Right lung (tissue), 5 donors: Measurements from ENCODE around the gene GJA1. TPM values are rescaled to one million over a fixed set of nuclear protein-coding genes. Genes with fewer than 3 reads are reported as not detected.

Source experiments
- DNase-seq, 2 donors: peaks; one replicate each; pipeline ENCODE4 v3.0.0-alpha.2; 2013
- polyA plus RNA-seq, 5 donors: library from polyadenylated mRNA; unstranded; fragments of 120-200 nt; gene quantifications; one replicate each; pipeline versions ENCODE4 v1.2.1 to v1.2.3, GENCODE V29; 2013; ENCODE audit warnings: inconsistent platforms in 1 of 5, low replicate concordance in 1 of 5; ENCODE audit not compliant: insufficient read length in 5 of 5, insufficient read depth in 1 of 5

GJA1 gene
- polyA plus RNA-seq, 5 donors = 95.5 to 138 (median 122) TPM

DNA sequence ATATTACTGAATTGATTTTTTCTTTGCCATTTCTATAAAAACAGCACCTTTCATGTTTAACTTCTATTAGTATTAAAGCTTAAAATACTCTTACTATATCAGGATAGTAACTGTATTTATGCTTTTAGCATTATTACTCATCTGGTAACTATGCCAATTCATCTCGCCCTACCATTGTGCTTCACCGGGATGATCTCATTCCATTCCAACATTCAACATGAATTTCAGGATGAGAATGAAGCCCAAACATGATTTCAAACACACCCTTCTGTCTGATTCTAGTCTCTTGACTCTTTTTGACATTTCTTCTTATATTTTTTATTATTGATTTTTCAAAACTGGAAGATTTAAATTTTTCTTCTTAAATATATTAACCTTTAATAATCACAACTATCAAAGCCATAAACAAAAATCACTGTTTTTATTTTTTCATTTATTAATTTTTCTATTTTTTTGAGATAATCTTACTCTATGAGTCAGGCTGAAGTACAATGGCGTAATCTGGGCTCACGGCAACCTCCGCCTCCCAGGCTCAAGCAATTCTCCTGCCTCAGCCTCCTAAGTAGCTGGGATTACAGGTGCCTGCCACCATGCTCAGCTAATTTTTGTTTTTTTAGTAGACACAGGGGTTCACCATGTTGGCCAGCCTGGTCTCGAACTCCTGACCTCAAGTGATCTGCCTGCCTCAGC is 46.7 kb downstream of the GJA1 start:
- no peak for DNase-seq

DNA sequence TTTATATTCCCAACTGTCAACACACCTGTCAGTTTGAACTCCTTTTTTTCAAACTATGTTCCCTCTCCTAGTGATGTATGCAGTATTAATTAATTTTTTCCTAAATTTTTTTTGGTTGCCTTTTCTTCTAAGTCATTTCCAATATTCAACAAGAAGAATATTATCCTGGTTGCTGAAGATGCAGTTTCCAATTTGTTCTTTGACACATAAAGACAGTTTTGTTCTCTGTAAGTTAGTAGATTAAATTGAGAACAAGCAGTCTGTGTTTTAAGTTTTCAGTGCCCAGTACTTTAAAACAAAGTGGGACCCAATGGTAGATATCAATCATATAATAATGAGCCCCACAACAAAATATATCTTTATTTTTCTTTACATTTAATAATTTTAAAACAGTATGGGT is 47.3 kb downstream of the GJA1 start:
- DNase-seq = no peak

DNA sequence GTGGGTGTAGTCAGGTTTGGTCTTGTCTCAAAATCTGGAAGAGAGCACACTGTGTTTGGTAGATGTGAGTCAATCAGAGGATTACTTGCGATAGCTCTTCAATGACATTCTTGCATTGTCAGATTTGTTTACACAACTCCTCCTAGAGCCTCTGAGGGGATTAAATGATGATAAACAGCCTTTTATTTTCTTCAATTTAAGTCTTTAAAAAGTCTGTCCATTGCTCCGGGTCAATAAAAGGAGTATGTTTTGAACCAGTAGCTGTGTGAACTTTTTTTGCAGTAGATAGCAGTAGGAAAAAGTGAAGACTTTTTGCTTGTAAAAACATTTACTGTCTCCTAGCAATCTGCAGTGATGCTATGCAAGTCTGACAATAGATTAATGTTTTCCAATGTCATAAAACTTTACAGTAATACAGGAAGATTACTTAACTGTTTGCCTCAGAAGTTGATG is 49.9 kb downstream of the GJA1 start:
- DNase-seq = no peak

DNA sequence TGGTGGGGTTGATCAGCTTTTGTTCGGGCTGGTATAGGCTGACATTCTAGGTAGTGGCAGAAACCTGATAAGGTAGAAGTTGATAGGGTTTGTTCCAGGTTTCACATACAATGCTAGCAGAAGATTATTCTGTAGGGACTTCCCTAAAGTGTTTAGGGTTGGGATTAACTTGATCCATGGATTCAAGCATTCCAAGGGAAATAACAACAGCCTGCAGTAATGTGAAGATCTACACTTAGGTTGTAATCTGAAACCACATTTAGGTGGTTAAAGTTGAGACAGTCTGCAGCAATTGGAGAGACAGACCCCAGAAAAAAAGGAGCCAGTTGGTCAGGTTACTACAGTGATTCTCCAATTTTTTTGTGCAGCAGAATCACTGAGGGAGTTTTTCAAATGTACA is 56.1 kb downstream of the GJA1 start:
- DNase-seq = no peak

DNA sequence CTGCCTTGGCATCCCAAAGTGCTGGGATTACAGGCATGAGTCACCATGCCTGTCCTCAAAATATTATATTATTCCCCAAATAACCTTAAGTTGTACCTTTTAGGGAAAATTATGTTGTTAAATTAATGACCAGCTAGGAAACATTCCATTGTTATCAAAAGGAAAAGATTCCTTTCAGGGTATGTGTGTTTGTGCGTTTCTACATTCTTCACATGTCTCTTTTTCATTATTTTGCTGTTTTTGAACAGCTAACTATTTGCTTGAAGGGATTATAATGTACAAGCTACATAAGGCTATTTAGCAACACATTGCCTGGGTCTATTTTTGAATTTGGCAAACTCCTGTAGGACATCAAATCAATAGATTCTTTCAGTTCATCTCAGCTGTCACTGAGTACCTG is 57.1 kb downstream of the GJA1 start:
- no peak for DNase-seq

DNA sequence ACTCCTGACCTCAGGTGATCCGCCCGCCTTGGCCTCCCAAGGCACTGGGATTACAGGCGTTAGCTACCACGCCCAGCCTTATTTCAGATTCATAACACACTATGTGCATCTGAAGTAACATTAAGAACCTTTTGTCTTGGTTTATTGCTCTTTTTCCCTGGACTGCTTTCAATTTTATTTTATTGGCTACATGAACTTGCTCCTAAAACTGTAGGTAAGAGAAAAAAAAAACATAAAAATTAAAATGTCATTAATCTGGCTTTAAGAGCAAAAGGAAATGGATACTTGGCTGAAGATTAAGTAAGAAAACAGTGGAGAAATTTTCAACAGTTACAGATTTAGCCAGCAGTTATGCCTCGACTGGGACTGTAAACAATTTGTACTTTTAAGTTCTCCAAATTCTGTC is 62.5 kb downstream of the GJA1 start:
- DNase-seq = no peak

DNA sequence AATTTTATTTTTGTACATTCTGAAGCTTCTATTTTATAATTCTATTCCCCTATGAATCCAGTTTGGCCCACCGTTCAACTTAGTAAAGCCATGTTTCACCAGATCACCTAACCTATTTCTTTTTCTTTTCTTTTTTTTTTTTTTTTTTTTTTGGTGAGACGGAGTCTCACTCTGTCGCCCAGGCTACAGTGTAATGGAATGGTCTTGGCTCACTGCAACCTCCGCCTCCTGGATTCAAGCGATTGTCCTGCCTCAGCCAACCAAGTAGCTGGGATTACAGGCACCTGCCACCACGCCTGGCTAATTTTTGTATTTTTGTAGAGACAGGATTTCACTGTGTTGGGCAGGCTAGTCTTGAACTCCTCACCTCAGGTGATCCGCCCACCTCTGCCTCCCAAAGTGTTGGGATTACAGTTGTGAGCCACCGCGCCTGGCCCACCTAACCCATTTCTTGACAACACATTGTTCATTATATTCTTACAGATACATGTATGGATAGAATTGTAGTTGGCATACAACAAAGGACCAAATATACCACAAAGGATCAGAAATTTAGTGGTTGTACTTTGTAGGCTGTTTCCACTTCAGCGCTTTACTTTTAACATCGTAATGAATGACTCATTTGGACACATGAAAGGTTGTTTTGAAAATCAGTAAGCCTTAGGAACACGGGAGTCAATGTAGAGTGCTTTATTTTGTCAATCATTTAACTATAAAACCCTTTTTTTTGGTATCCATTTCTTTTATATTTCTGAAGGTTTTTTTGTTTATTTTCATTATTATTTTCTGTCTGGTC is 63.2 kb downstream of the GJA1 start:
- no peak for DNase-seq

Other genes starting within 250 kb of the GJA1 start
- gene TBC1D32, start 101.2 kb upstream of the GJA1 start, polyA plus RNA-seq = 10 to 100 TPM; 11.9 to 23.3 (median 17.1) TPM